Measurements from ENCODE around the gene PDE7B. TPM values are rescaled to one million over a fixed set of nuclear protein-coding genes. Genes with fewer than 3 reads are reported as not detected.

PDE7B gene
- total and polyA plus RNA-seq, 4 donors = 0.26 to 3.7 (median 1.8) TPM

GRCh38 chr6:136149311-136149710, 297.8 kb downstream of the PDE7B start:
- DNase-seq (no peak), ATAC-seq (ENCODE audit: insufficient read depth, low FRiP score) (no peak)
- 94 to 98% methylated on average over 2 of the region's 2 CpGs for WGBS, 2 donors
- H3K9me3 ChIP-seq (ENCODE audit: control insufficient read depth in 4 of 4, insufficient read depth in 3 of 4, low read length in 3 of 4) = no peaks in the 10 kb centered on the region
- H3K4me3 ChIP-seq = no peak overlapping the region
- H3K27me3 ChIP-seq (ENCODE audit: control insufficient read depth in 3 of 3, insufficient read depth in 3 of 3, low read length in 2 of 3) = no peaks in the 10 kb centered on the region
- no peak overlapping the region for H3K27ac ChIP-seq (ENCODE audit: low read depth in 1 of 2, low read length in 1 of 2)
- peaks cover 0 to 12% (median 0%) of the 10 kb centered on the region in 4 donors for H3K36me3 ChIP-seq (ENCODE audit: control insufficient read depth in 4 of 4, insufficient read depth in 4 of 4, low read length in 4 of 4)
- TF ChIP-seq CTCF (IDR thresholded peaks at IDR 0.05; ENCODE audit: control extremely low read depth, extremely low read depth) = no peak
- peaks cover 0 to 19% (median 8%) of the 10 kb centered on the region in 5 donors for H3K4me1 ChIP-seq (ENCODE audit: control insufficient read depth in 5 of 5, insufficient read depth in 5 of 5, low read length in 5 of 5)
- H3K9ac ChIP-seq (ENCODE audit: insufficient read depth in 1 of 2, low read length in 2 of 2) = no peak overlapping the region

GRCh38 chr6:136150961-136151360, 299.5 kb downstream of the PDE7B start:
- no peak overlapping the region for H3K4me3 ChIP-seq
- no peak overlapping the region for H3K9ac ChIP-seq (ENCODE audit: insufficient read depth in 1 of 2, low read length in 2 of 2)
- TF ChIP-seq CTCF (IDR thresholded peaks at IDR 0.05; ENCODE audit: control extremely low read depth, extremely low read depth) = no peak
- H3K27me3 ChIP-seq (ENCODE audit: control insufficient read depth in 3 of 3, insufficient read depth in 3 of 3, low read length in 2 of 3) = no peaks in the 10 kb centered on the region
- no peak overlapping the region for H3K27ac ChIP-seq (ENCODE audit: low read depth in 1 of 2, low read length in 1 of 2)
- H3K9me3 ChIP-seq (ENCODE audit: control insufficient read depth in 4 of 4, insufficient read depth in 3 of 4, low read length in 3 of 4) = no peaks in the 10 kb centered on the region
- H3K4me1 ChIP-seq (ENCODE audit: control insufficient read depth in 5 of 5, insufficient read depth in 5 of 5, low read length in 5 of 5) = peaks cover 0 to 26% (median 14%) of the 10 kb centered on the region in 5 donors
- no peak for DNase-seq
- WGBS, 2 donors = 80 to 83% methylated on average over 1 of the region's 1 CpG
- ATAC-seq (ENCODE audit: insufficient read depth, low FRiP score) = no peak
- H3K36me3 ChIP-seq (ENCODE audit: control insufficient read depth in 4 of 4, insufficient read depth in 4 of 4, low read length in 4 of 4) = peaks cover 0 to 22% (median 0%) of the 10 kb centered on the region in 4 donors

- Histone ChIP-seq H3K4me1 (ENCODE audit: control insufficient read depth in 5 of 5, insufficient read depth in 5 of 5, low read length in 5 of 5) (peaks cover 0 to 39% (median 6%) of the 10 kb centered on the region in 5 donors), H3K9ac (ENCODE audit: insufficient read depth in 1 of 2, low read length in 2 of 2) (no peak overlapping the region), H3K9me3 (ENCODE audit: control insufficient read depth in 4 of 4, insufficient read depth in 3 of 4, low read length in 3 of 4) (no peaks in the 10 kb centered on the region), H3K27ac (ENCODE audit: low read depth in 1 of 2, low read length in 1 of 2) (no peak overlapping the region), H3K27me3 (ENCODE audit: control insufficient read depth in 3 of 3, insufficient read depth in 3 of 3, low read length in 2 of 3) (no peaks in the 10 kb centered on the region), H3K36me3 (ENCODE audit: control insufficient read depth in 4 of 4, insufficient read depth in 4 of 4, low read length in 4 of 4) (peaks cover 0 to 22% (median 0%) of the 10 kb centered on the region in 4 donors), H3K4me3 (no peak overlapping the region)
- DNase-seq = no peak
- TF ChIP-seq CTCF (IDR thresholded peaks at IDR 0.05; ENCODE audit: control extremely low read depth, extremely low read depth) = no peak
- WGBS, 2 donors = 89 to 92% methylated on average over 7 of the region's 7 CpGs
- ATAC-seq (ENCODE audit: insufficient read depth, low FRiP score) = no peak
These were observed 302.3 kb downstream of the PDE7B start for GRCh38 chr6:136153707-136154375.

All from lung (tissue), 12 donors.